ENCODE results near the gene SPDYE16.
A peak's percentile ranks its signal among the peaks of the same experiment; 100 is the strongest.
"Not testable (repeated sequence)": the region's sequence is repeated elsewhere in the genome, so short reads cannot be mapped to it uniquely, and the experiment has no call there.

Gene SPDYE16

DNA sequence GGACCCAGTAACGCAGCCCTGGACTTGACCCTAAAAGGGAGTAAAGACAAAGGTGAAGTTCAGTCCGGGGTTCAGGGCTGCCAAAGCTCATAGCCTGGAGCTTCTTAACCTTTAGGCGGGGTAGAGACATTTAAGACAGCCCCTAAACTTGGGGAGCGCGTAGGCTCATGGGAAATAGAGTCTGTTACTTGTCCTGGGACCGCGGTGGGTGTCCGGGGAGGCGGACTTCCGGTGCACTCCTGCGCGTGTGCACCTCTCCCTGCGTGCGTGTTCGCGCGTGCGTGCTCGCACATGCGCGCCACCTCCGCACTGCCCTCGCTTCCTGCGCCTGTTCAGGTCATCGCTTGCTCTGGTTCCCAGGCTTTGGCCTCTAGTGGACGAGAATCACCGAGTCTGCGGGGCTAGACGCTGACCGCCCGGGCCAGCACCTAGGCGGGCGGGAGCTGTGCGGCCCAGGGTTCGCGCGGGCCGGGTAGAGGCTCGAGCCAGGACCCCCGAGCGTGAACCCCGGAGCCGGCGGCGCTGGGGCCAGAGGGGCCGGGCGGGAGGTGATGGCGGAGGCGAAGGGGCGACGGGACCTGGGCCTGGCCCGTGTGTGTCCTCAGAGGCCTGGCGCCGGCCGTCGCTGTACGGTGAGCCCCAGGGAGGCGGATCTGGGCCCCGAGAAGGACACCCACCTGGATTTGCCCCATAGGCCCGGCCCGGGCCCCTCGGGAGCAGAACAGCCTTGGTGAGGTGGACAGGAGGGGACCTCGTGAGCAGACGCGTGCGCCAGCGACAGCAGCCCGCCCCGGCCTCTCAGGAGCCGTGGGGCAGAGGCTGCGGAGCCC is 6.1 kb upstream of the SPDYE16 start:
- DNase-seq, result peak; percentile 79 to 90

DNA sequence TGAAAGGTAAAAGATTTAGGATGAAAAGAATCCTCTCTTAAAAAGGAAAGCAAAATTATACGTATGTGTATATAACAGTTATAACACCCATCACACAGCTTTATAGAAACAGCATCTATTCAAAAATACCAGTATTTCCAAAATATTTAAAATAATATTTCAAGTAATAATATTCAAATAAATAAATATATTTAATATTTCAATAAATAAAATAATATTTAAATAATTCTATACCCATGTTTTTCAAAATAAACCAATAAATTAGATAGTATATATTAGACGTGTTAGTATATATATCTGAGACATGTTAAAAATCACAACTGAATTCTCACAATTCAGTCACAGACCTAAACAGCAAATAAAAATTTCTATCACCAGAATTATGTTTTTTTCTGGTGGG is 11.5 kb downstream of the SPDYE16 start:
- not testable (repeated sequence) for DNase-seq

DNA sequence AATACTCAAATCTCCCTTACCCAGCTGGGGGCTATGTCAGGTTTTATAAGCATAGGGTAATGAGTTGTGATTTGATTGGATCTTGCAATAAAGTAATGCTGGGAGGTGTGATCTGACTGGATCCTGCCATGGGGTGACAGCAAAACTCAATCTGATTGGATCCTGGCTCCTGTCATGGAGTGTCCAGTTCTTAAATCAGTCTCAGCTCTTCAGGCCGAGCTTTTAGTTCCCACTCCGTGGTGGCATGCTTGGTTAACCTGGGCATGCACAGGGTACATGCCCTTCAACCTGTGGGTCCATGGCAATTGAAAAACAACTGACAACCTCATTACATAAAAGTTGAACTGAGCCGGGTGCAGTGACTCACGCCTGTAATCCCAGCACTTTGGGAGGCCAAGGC is 16.9 kb downstream of the SPDYE16 start:
- not testable (repeated sequence) for DNase-seq

DNA sequence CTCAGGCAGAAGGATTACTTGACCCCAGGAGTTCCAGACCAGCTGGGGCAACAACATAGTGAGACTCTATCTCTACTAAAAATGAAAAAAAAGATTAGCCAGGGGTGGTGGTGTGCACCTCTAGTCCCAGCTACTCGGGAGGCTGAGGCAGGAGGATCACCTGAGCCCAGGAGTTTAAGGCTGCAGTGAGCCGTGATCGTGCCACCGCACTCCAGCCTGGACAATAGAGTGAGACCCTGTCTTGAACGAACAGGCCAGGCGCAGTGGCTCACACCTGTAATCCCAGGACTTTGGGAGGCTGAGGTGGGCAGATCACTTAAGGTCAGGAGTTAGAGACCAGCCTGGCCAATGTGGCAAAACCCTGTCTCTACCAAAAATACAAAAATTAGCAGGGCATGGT is 26.2 kb downstream of the SPDYE16 start:
- not testable (repeated sequence) for DNase-seq

DNA sequence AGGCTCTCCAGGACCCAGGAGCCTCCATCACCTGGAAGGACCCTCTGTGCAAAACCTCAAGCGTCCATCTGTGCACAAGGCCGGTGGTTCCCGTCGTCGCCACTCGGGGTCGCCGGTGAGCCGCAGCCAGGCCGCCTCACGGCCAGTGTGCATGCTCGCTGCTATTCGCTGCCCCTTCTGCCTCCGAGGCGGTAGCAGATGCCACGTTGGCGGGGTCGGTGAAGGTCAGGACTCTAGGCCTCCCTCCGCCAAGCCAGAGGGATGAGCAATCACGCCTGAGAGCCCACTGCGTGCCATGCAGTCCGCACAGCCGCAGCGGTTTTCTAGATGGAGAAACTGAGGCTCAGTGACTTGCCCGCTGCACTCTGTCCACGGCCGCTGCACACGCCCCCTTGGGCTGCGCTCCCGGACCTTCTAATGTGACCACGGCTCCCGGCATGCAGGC is 27.1 kb downstream of the SPDYE16 start:
- no peak for DNase-seq

DNA sequence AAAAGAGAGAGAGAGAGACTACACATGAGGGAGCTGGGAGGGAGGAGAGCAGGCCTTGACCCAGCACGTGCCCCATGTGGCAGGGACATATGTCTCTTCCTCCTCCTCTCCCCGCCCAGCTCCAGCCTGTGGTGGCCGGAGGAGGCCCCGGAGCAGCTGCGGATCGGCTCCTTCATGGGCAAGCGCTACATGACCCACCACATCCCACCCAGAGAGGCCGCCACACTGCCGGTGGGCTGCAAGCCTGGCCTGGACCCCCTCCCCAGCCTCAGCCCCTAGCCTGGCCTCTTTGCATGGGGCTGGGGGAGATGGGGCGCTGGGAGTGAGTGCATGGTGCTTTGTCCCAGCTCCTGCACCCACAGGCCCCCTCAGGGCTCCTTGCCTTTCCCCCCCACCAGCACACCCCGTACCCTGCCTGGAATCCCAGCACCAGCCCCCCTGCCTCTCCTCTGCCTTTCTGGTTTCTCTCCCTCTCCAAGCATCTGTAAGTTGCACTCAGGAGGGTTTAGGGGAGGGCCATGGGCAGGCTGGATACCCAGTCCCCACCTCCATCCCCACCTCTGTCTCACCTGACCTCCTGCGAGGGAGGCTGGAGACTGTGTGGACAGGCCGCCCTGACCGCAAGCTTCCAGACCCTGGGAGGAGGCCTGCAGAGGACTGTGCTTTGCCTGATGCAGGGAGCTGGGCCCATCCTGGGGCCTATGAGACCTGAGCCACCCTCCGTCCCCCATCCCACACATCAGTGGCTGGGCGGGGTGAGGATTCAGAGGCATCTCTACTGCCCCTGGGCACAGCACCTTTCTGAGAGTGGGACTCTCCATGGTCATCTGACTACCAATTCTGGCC is 27.9 kb downstream of the SPDYE16 start:
- no peak for DNase-seq

DNA sequence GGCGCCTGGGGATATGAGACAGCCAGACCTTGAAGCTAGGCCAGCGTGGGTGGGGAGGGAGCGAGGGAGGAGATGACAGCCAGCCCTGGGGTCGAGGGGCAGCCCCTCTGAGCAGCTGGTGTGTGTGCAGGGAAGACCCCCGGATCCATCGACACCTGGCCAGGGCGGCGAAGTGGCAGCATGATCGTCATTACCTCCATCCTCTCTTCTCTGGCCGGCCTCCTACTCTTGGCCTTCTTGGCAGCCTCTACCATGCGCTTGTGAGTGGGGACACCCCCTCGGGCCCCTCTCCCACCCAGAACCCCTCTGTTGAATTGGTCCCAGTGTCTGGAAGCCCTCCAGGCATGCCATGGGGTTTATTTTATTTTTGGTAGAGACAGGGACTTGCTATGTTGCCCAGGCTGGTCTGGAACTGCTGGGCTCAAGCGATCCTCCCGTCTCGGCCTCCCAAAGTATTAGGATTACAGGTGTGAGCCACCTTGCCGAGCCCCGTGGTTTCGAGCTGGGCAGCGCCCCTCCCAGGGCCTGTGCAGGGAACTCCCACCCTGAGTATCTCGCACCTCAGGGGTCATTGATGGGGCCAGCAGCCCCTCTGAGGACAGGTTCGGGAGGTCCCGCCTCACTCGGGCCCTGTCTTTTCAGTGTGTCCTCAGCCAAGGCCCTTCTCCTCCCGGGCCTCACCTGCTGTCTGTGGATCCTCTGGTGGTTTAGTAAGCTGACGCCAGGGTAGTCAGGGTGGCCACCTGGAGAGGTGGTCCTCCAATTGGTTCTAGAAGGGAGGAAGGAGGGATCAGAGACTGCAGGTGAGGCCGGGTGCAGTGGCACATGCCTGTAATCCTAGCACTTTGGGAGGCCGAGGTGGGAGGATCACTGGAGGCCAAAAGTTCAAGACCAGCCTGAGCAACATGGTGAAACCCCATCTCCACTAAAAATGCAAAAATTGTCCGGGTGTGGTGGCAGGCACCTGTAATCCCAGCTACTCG is 29.0 kb downstream of the SPDYE16 start:
- DNase-seq, result no peak

DNA sequence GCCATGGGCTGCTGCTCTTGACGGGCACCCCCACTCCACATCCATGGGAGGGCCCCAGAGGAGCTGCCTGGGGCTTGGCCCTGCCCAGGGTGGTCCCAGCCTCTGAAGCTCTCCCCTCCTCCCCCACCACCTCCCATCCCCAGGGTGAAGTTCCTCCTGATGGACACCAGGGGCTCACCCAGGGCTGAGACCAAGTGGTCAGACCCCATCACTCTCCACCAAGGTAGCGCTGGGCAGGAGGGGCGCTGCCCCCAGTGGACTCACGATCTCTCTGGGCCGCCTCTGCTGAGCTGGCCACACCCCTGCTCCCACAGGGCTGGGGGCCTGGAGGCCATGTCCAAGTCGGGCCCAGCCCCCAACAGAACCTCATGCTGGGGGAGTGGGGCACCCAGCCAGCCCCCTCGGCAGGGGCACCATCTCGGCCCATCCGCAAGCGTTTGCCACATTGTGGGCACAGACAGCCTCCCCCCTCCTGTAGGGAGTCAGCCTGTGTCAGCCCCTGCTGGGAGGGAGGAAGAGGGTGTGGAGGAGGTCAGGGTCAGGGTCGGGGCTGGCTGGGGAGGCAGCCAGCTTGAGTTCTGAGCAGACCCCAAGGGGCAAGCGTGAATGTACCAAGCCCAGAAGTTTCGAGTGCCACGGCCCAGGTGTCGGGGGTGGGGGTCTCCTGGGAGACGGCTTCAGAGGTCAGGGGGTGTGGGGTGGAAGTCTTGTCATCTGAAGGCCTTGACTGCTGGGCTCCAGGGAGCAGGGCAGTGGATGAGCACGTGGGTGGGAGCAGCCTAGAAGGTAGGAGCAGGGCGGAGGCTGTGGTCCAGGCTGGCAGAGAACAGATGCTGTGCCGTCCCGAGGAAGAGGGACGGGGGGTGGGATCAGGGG is 29.9 kb downstream of the SPDYE16 start:
- DNase-seq, result no peak

DNA sequence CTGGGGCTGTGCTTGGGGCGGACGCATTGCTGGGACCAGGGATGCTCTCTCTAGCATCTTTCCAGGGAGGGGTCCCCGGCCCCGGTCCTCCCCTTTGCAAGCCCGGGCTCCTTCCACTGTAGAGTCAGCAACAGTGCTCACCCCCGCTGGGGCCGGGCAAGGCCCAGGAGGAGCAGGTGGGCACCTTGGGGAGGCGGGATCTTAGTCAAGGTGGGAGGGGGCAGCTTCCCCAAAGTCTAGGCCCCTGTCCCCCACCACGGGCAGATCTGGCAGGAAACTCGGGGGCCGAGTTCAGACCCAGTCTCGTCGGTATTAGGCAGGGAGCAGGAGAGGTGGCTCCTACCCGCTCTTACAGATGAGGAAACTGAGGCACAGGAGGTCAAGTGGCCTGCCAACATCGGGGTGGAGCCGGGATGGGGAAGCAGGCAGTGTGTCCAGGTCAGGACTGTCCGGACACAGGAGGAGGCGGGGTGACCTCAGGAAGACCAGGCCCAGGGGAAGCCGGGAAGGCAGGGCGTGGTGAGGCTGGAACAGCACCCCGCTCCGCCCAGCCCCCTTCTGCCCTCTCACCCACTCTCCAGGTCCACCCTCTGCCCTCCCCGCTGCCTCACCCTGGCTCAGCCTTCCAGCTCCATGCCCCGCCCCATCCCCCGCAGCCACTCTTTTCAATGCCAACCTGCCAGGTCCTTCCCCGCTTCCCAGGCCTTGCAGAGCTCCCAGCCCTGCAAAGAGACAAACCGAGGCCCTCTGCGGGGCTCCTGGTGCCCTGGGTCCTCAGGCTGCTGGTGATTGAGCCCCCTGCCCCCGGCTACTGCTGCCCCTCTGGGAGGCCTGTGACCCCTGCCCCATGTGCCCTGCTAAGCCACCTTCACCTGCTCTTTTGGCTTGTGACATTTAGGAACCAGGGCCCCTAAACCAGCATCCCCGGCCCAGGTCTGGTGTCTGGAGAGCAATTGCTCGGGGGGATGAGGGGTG is 30.9 kb downstream of the SPDYE16 start:
- not testable (repeated sequence) for DNase-seq

DNA sequence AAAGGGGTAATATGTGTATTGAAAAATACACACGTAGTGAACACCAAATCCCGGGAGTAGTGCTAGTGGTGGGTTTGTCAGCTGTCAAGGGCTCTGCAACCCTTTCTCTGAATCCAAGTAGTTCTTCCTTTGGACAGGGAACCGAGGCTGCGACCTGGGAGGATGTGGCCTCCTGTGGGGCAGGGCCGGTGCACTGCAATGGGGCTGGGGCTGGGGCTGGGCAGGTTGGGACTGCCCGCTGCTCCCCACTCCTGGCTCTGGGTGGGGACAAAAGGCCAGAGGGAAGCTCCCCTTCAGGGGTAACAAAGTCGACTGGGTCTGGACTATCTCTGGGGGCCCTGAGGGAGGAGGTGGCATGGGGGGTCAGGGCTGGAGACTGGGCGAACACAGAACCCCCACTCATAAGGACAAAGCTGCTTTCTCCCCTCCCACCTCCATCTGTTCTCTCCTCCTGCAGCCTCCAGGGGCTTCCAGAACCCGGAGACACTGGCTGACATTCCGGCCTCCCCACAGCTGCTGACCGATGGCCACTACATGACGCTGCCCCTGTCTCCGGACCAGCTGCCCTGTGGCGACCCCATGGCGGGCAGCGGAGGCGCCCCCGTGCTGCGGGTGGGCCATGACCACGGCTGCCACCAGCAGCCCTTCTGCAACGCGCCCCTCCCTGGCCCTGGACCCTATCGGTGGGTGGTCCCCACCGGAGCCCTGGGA is 31.7 kb downstream of the SPDYE16 start:
- not testable (repeated sequence) for DNase-seq

DNA sequence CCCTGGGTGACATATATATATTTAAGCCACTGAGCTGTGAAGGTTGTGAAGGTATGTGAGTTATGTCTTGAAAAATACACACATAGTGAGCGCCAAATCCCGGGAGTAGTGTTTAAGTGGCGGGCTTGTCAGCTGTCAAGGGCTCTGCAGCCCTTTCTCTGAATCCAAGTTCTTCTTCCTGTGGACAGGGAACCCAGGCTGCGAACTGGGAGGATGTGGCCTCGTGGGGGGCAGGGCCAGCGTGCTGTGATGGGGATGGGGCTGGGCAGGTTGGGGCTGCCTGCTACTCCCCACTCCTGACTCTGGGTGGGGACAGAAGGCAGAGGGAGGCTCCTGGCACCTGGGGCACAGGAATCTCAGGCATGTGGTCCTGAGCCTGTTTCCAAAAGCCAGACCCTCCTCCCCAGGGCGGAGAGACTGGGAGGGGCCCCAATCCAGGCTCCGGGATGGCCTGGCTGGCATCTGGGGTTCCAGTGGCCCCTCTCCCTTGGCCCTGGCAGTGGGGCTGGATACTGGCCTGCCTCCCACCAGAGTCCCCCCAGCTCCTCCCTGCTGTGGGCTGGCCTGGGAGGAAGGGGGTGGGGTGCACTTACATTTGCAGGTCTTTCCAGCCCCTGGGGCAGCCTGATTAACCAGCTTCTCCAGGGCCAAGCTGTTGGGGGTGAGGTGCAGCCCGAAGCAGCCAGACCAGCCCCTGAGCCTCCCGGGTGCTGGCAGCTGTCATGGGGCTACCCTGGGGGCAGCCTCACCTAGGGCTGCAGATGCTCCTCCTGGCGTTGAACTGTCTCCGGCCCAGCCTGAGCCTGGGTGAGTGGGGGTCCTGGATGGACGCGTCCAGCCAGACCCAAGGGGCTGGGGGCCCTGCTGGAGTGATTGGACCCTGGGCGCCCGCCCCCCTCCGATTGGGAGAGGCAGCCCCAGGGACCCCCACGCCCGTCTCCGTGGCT is 32.9 kb downstream of the SPDYE16 start, which contains the start of gene UPK3B:
TSS of gene UPK3B (plus strand) at position 622 of the 947 bp plus-strand sequence. CDS start at position 723, 101 bp downstream.
- DNase-seq, result no peak

DNA sequence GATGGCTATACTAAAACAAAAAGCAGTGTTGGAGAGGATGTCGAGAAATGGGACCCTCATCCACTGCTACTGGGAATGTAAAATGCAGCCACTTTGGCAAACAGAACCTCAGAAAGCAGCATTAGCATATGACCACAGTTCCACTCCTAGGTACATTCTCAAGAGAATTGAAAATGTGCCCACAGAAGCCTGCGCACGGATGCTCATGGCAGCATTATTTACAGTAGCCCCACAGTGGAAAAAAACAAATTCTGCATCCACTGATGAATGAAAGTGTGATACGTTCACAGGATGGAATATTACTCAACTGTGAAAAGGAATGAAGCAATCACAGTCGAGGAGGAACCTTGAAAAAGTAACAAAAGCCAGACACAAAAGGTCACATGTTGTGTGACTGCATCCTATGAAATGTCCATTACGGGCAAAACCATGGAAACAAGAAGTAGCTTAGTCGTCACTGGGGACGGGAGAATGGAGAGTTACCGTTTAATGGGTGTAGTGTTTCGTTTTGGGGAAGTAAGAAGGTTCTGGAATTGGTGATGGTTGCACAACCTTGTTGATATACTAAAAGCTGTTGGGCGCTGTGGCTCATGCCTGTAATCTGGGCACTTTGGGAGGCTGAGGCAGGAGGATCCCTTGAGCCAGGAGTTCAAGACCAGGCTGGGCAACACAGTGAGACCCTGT is 35.2 kb downstream of the SPDYE16 start:
- DNase-seq, result no peak

DNA sequence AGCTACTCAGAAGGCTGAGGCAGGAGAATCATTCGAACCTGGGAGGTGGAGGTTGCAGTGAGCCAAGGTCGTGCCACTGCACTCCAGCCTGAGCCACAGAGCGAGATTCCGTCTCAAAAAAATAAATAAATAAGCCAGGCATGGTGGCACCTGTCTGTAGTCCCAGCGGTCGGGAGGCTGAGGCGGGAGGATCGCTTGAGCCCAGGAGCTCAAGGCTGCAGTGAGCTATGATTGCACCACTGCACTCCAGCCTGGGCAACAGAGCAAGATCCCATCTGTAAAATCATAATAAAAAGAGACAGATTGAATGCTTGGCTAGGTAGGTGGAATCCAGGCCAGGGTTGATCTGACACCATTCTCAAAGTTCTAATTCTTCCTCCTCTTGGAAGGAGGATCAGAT is 36.5 kb downstream of the SPDYE16 start:
- not testable (repeated sequence) for DNase-seq

DNA sequence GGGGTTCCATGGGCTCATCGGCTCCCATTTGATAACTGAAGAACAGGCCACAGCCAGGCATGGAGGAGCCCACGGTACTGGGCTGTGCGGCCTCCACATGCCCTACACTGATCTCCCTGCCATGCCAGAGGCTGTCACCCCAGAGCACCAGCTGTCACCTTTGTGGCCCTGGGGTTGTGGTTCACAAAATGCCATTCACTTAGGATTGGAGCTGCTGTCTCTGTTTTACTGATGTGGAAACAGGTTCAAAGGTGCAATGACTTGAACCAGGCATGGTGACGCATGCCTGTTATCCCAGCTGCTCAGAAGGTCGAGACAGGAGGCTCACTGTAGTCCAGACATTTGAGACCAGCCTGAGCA is 37.0 kb downstream of the SPDYE16 start:
- DNase-seq, result no peak

DNA sequence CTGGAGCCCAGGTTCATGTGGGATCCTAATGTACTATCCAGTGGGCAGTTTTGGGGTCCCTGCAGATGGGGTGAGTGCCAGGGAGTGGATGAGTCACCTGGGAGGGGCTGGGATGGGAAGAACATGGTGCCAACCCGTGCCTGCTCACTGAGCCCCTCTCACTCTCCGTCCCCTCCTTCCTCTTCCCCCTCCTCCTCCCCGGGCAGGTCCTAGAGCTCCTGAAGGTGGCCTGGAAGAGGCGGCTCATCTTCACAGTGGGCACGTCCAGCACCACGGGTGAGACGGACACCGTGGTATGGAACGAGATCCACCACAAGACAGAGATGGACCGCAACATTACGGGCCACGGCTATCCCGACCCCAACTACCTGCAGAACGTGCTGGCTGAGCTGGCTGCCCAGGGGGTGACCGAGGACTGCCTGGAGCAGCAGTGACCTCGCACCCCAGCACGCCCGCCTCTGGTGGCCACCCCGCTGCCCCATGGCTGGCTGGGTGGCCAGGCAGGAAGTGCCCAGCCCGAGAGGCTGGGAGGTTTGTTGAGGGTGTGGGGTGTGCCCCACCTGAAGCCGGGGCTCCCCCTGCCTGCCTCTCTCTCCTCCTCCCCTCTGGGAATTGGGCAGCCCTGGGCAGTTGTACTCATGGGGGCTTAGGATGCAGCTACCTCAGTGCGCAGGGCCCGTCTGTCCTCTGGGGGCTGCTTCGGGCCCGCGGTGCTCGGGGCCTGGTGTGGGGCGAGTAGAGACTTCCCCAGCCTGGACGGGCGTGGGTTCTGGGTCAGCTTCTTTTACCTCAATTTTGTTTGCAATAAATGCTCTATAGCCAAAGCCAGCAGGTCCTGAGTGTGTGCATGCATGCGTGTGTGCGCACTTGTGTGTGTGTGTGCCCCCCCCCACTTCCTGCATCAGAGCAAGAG is 37.7 kb downstream of the SPDYE16 start:
- no peak for DNase-seq

DNA sequence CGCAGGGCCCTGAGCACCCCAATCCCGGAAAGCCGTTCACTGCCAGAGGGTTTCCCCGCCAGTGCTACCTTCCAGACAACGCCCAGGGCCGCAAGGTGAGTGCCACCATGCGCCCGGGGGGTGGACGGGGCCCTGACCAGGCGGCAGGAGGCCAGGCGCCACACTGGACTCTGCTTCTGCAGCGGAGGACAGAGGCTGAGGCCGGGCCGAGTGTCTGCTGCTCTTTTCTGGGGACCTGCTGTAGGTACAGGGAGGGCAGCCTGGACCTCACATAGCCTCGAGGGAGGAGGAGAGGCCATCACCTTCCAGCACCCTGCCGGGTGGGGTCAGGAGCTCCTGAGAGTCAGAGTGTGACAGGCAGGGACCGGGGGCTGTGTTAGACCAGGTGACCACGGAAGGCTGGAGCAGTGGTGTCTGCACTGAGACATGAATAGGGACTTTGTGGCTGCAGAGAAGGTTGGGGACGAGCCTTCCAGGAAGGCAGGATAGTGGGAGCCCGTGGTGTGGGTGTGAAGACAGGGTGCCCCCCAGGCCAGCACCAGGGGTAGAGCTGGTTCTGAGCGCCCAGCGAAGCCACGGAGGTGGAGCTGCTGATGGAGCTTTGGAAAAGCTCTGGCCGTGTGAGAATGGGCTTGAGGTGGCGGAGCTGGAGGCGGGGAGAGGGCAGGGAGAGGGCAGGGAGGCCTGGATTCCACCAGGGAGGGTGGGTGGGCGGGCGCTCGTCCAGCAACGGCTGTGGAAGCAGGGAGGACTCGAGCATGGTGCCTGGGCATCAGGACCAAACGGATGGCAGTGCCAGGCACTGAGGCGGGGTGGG is 38.5 kb downstream of the SPDYE16 start:
- DNase-seq, result not testable (repeated sequence)
